Measurements from ENCODE around the gene TBC1D22A. TPM values are rescaled to one million over a fixed set of nuclear protein-coding genes. Genes with fewer than 3 reads are reported as not detected.
A peak's percentile ranks its signal among the peaks of the same experiment; 100 is the strongest.

Gene TBC1D22A
- total and polyA plus RNA-seq, 7 experiments from 2014 or later = 18.6 to 50.1 (median 39.3) TPM

GRCh38 chr22:46841522-46841921 lies 79.1 kb downstream of the TBC1D22A start:
- ATAC-seq (no peak), DNase-seq (no peak)
- ChIA-PET POLR2A (no interaction called here), CTCF (no interaction called here)
- Histone ChIP-seq H3K9me3 (ENCODE audit: control insufficient read depth in 2 of 3, low read length in 3 of 3) (no peaks in the 10 kb centered on the region), H3K36me3 (ENCODE audit: control insufficient read depth in 2 of 3, insufficient read depth in 3 of 3, low read length in 3 of 3) (no peaks in the 10 kb centered on the region), H3K27me3 (ENCODE audit: control insufficient read depth in 2 of 2, insufficient read depth in 2 of 2, low read length in 2 of 2) (no peaks in the 10 kb centered on the region), H3K27ac (ENCODE audit: low read depth, low read length) (no peak overlapping the region), H3K4me1 (ENCODE audit: control insufficient read depth in 2 of 2, insufficient read depth in 2 of 2, low read length in 2 of 2) (no peaks in the 10 kb centered on the region), H3K4me3 (ENCODE audit: low read length) (no peak overlapping the region)
- Mint-ChIP-seq H3K9me3 (peaks cover 0 to 7% (median 1%) of the 10 kb centered on the region in 11 donors), H3K27ac (no peak overlapping the region), H3K36me3 (peaks cover under 1 to 36% (median 11%) of the 10 kb centered on the region in 5 donors), H3K4me3 (no peak overlapping the region), H3K4me1 (peaks cover 9 to 57% (median 33%) of the 10 kb centered on the region in 7 donors), H3K27me3 (no peaks in the 10 kb centered on the region)
- intact Hi-C loops (cut with micrococcal nuclease) = no loop called here

DNA sequence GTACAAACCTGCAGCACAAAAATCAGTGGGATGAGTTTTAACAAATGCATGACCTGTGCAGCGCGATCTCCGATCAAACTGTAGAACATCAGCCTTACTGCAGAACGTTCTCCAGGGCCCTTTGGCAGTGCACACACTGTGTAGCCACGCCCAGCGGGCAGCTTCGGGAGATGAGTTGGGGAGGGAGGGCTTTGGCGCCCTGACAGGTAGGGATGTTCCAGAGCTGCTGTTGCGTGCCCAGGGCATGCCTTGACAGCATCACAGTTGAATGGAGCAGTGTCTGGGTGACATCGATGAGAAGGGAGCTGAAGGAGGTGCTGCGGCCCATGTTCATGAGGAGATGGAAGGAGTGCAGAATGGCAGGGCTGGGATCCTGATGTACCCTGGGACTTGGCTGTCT lies 80.2 kb downstream of the TBC1D22A start:
- DNase-seq = no peak
- no peak overlapping the region for H3K4me3 ChIP-seq (ENCODE audit: low read length)
- H3K36me3 ChIP-seq (ENCODE audit: control insufficient read depth in 2 of 3, insufficient read depth in 3 of 3, low read length in 3 of 3) = no peaks in the 10 kb centered on the region
- H3K27me3 ChIP-seq (ENCODE audit: control insufficient read depth in 2 of 2, insufficient read depth in 2 of 2, low read length in 2 of 2) = no peaks in the 10 kb centered on the region
- Mint-ChIP-seq H3K9me3 (peaks cover 0 to 5% (median 0%) of the 10 kb centered on the region in 11 donors), H3K4me3 (no peak overlapping the region), H3K27me3 (no peaks in the 10 kb centered on the region), H3K27ac (no peak overlapping the region), H3K36me3 (peaks cover 3 to 40% (median 9%) of the 10 kb centered on the region in 5 donors), H3K4me1 (peaks cover 11 to 66% (median 42%) of the 10 kb centered on the region in 7 donors)
- ChIA-PET CTCF (no interaction called here), POLR2A (no interaction called here)
- no peak for ATAC-seq
- intact Hi-C loops (cut with micrococcal nuclease) = no loop called here
- H3K9me3 ChIP-seq (ENCODE audit: control insufficient read depth in 2 of 3, low read length in 3 of 3) = no peaks in the 10 kb centered on the region
- H3K27ac ChIP-seq (ENCODE audit: low read depth, low read length) = no peak overlapping the region
- H3K4me1 ChIP-seq (ENCODE audit: control insufficient read depth in 2 of 2, insufficient read depth in 2 of 2, low read length in 2 of 2) = no peaks in the 10 kb centered on the region

GRCh38 chr22:46843821-46844255 lies 81.4 kb downstream of the TBC1D22A start:
- Mint-ChIP-seq H3K4me1 (peaks cover 11 to 73% (median 39%) of the 10 kb centered on the region in 7 donors), H3K4me3 (no peak overlapping the region), H3K9me3 (no peaks in the 10 kb centered on the region), H3K27ac (peak overlapping the region in 1 of 9 donors; percentile 7), H3K27me3 (no peaks in the 10 kb centered on the region), H3K36me3 (peaks cover 3 to 41% (median 13%) of the 10 kb centered on the region in 5 donors)
- ChIA-PET POLR2A (no interaction called here), CTCF (no interaction called here)
- Histone ChIP-seq H3K4me1 (ENCODE audit: control insufficient read depth in 2 of 2, insufficient read depth in 2 of 2, low read length in 2 of 2) (no peaks in the 10 kb centered on the region), H3K9me3 (ENCODE audit: control insufficient read depth in 2 of 3, low read length in 3 of 3) (no peaks in the 10 kb centered on the region), H3K27ac (ENCODE audit: low read depth, low read length) (no peak overlapping the region), H3K4me3 (ENCODE audit: low read length) (no peak overlapping the region), H3K36me3 (ENCODE audit: control insufficient read depth in 2 of 3, insufficient read depth in 3 of 3, low read length in 3 of 3) (peaks cover 0 to 5% (median 0%) of the 10 kb centered on the region in 3 experiments), H3K27me3 (ENCODE audit: control insufficient read depth in 2 of 2, insufficient read depth in 2 of 2, low read length in 2 of 2) (no peaks in the 10 kb centered on the region)
- intact Hi-C loops (cut with micrococcal nuclease) = no loop called here
- DNase-seq (no peak), ATAC-seq (no peak)

- no peaks in the 10 kb centered on the region for H3K9me3 Mint-ChIP-seq
- H3K9me3 ChIP-seq (ENCODE audit: control insufficient read depth in 2 of 3, low read length in 3 of 3) = no peaks in the 10 kb centered on the region
- peaks cover 13 to 69% (median 41%) of the 10 kb centered on the region in 7 donors for H3K4me1 Mint-ChIP-seq
- H3K27me3 Mint-ChIP-seq = no peaks in the 10 kb centered on the region
- CTCF ChIA-PET = no interaction called here
- H3K27me3 ChIP-seq (ENCODE audit: control insufficient read depth in 2 of 2, insufficient read depth in 2 of 2, low read length in 2 of 2) = no peaks in the 10 kb centered on the region
- intact Hi-C loops (cut with micrococcal nuclease) = no loop called here
- no peak overlapping the region for H3K4me3 Mint-ChIP-seq
- peaks cover 0 to 14% (median 0%) of the 10 kb centered on the region in 3 experiments for H3K36me3 ChIP-seq (ENCODE audit: control insufficient read depth in 2 of 3, insufficient read depth in 3 of 3, low read length in 3 of 3)
- no peak overlapping the region for H3K27ac Mint-ChIP-seq
- ATAC-seq (no peak), DNase-seq (no peak)
- no peak overlapping the region for H3K4me3 ChIP-seq (ENCODE audit: low read length)
- peaks cover 4 to 45% (median 15%) of the 10 kb centered on the region in 5 donors for H3K36me3 Mint-ChIP-seq
- no peak overlapping the region for H3K27ac ChIP-seq (ENCODE audit: low read depth, low read length)
- no peaks in the 10 kb centered on the region for H3K4me1 ChIP-seq (ENCODE audit: control insufficient read depth in 2 of 2, insufficient read depth in 2 of 2, low read length in 2 of 2)
- POLR2A ChIA-PET = no interaction called here
These were observed 82.3 kb downstream of the TBC1D22A start for GRCh38 chr22:46844606-46845210.

DNA sequence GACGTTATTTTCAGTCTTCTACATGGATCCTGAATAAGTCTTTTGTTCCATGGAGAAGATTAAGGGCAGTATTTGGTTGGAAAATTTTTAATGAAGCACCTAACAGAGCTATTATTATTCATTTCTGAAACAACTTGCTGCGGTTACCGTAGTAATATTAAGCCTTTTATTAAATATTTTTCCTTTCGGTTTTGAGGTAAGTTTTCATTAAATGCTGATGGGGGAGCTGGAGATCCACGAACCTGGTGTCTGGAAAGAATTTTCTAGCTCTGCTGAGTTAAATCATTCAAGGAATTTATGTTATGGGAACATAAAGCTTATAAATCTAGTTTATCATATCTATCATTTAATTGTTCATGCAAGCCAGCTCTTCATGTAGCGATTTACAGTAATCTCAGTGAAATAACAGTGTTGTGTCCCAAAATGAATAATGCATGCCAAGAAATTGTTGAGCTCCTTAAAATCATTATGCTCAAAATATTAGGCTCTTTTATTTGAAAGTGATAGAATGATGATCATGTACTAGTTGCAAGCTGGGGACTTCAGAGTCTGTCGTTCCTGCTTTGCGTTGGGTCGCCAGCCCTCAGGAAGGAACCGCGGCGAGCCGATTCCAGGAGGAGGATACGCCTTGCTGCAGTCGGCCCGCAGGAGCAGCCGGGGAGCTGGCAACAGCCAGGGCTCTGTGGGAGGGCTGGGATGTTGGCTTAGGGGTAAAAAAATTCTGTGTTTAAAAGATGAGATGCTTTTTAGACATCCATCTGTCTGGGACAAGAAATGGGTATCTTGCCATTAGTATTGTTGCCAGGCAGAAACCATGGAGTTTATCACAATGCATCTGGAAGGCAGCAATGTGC lies 83.1 kb downstream of the TBC1D22A start:
- ChIA-PET CTCF (no interaction called here), POLR2A (no interaction called here)
- Mint-ChIP-seq H3K36me3 (peaks cover 10 to 49% (median 17%) of the 10 kb centered on the region in 5 donors), H3K27me3 (no peaks in the 10 kb centered on the region), H3K4me3 (no peak overlapping the region), H3K27ac (no peak overlapping the region), H3K9me3 (no peaks in the 10 kb centered on the region), H3K4me1 (peaks cover 14 to 67% (median 43%) of the 10 kb centered on the region in 7 donors)
- intact Hi-C loops (cut with micrococcal nuclease) = no loop called here
- DNase-seq (no peak), ATAC-seq (no peak)
- H3K36me3 ChIP-seq (ENCODE audit: control insufficient read depth in 2 of 3, insufficient read depth in 3 of 3, low read length in 3 of 3) = peaks cover 0 to 22% (median 0%) of the 10 kb centered on the region in 3 experiments
- no peaks in the 10 kb centered on the region for H3K4me1 ChIP-seq (ENCODE audit: control insufficient read depth in 2 of 2, insufficient read depth in 2 of 2, low read length in 2 of 2)
- H3K27ac ChIP-seq (ENCODE audit: low read depth, low read length) = no peak overlapping the region
- H3K27me3 ChIP-seq (ENCODE audit: control insufficient read depth in 2 of 2, insufficient read depth in 2 of 2, low read length in 2 of 2) = no peaks in the 10 kb centered on the region
- no peaks in the 10 kb centered on the region for H3K9me3 ChIP-seq (ENCODE audit: control insufficient read depth in 2 of 3, low read length in 3 of 3)
- no peak overlapping the region for H3K4me3 ChIP-seq (ENCODE audit: low read length)

- Histone ChIP-seq H3K36me3 (ENCODE audit: control insufficient read depth in 2 of 3, insufficient read depth in 3 of 3, low read length in 3 of 3) (peaks cover 0 to 30% (median 0%) of the 10 kb centered on the region in 3 experiments), H3K9me3 (ENCODE audit: control insufficient read depth in 2 of 3, low read length in 3 of 3) (no peaks in the 10 kb centered on the region), H3K4me1 (ENCODE audit: control insufficient read depth in 2 of 2, insufficient read depth in 2 of 2, low read length in 2 of 2) (no peaks in the 10 kb centered on the region), H3K27ac (ENCODE audit: low read depth, low read length) (no peak overlapping the region), H3K27me3 (ENCODE audit: control insufficient read depth in 2 of 2, insufficient read depth in 2 of 2, low read length in 2 of 2) (no peaks in the 10 kb centered on the region), H3K4me3 (ENCODE audit: low read length) (no peak overlapping the region)
- no peak for DNase-seq
- ATAC-seq = no peak
- Mint-ChIP-seq H3K27ac (peak overlapping the region in 2 of 9 donors; percentile 29 to 48), H3K4me1 (peaks cover 14 to 71% (median 41%) of the 10 kb centered on the region in 7 donors), H3K4me3 (no peak overlapping the region), H3K9me3 (no peaks in the 10 kb centered on the region), H3K27me3 (no peaks in the 10 kb centered on the region), H3K36me3 (peaks cover 13 to 53% (median 22%) of the 10 kb centered on the region in 5 donors)
- ChIA-PET POLR2A (no interaction called here), CTCF (no interaction called here)
- intact Hi-C loops (cut with micrococcal nuclease) = no loop called here
These were observed 83.8 kb downstream of the TBC1D22A start for GRCh38 chr22:46846150-46846831.

All from naive thymus-derived CD4-positive, alpha-beta T cell (primary cell).